Nephron (organoid): ENCODE measurements around the gene SMIM38.
"Not testable (repeated sequence)": the region's sequence is repeated elsewhere in the genome, so short reads cannot be mapped to it uniquely, and the experiment has no call there.

Experiments
- H3K27ac Mint-ChIP-seq, 3 experiments: 2 replicates each; pipeline ENCODE4 v1.8.0; 2020; ENCODE audit warnings: mixed read lengths in 3 of 3, mild to moderate bottlenecking in 2 of 3, moderate library complexity in 1 of 3
- H3K27me3 Mint-ChIP-seq: 2 replicates; pipeline ENCODE4 v1.8.0; 2021; ENCODE audit warnings: low read depth, mild to moderate bottlenecking, moderate library complexity, mixed read lengths
- H3K36me3 Mint-ChIP-seq: 2 replicates; pipeline ENCODE4 v1.8.0; 2020; ENCODE audit warnings: low read depth, mixed read lengths
- H3K4me1 Mint-ChIP-seq: 2 replicates; pipeline ENCODE4 v1.8.0; 2020; ENCODE audit warnings: mixed read lengths
- H3K4me3 Mint-ChIP-seq, 3 experiments: 2 replicates each; pipeline ENCODE4 v1.8.0; 2020; ENCODE audit warnings: mild to moderate bottlenecking in 3 of 3, mixed read lengths in 3 of 3, moderate library complexity in 2 of 3
- H3K9me3 Mint-ChIP-seq: 2 replicates; pipeline ENCODE4 v1.8.0; 2020; ENCODE audit warnings: mixed read lengths
- TF ChIP-seq, protein P1 (sequence below), 3 experiments: fragments of 200-600 bp; sonication (generic); IDR thresholded peaks; one replicate each; pipeline ENCODE4 v1.5.0; 2021; ENCODE audit warnings: antibody characterized with exemption in 3 of 3; ENCODE audit not compliant: unreplicated experiment in 3 of 3

SMIM38 gene

GRCh38 chr11:69133251-69133650, 22.5 kb upstream of the SMIM38 start:
- Mint-ChIP-seq H3K36me3 (peaks cover 4% of the 10 kb centered on the region), H3K9me3 (peaks cover 10% of the 10 kb centered on the region), H3K27ac (no peak overlapping the region), H3K27me3 (peaks cover 4% of the 10 kb centered on the region), H3K4me1 (no peaks in the 10 kb centered on the region), H3K4me3 (no peak overlapping the region)
- TF ChIP-seq, protein P1, sequence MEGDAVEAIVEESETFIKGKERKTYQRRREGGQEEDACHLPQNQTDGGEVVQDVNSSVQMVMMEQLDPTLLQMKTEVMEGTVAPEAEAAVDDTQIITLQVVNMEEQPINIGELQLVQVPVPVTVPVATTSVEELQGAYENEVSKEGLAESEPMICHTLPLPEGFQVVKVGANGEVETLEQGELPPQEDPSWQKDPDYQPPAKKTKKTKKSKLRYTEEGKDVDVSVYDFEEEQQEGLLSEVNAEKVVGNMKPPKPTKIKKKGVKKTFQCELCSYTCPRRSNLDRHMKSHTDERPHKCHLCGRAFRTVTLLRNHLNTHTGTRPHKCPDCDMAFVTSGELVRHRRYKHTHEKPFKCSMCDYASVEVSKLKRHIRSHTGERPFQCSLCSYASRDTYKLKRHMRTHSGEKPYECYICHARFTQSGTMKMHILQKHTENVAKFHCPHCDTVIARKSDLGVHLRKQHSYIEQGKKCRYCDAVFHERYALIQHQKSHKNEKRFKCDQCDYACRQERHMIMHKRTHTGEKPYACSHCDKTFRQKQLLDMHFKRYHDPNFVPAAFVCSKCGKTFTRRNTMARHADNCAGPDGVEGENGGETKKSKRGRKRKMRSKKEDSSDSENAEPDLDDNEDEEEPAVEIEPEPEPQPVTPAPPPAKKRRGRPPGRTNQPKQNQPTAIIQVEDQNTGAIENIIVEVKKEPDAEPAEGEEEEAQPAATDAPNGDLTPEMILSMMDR (IDR thresholded peaks at IDR 0.05; ENCODE audit: unreplicated experiment in 3 of 3): no peak

- not testable (repeated sequence) for H3K27ac Mint-ChIP-seq, H3K27me3 Mint-ChIP-seq, H3K4me1 Mint-ChIP-seq, H3K9me3 Mint-ChIP-seq, H3K4me3 Mint-ChIP-seq, H3K36me3 Mint-ChIP-seq
Measured at GRCh38 chr11:69134182-69134581, 21.6 kb upstream of the SMIM38 start.

DNA sequence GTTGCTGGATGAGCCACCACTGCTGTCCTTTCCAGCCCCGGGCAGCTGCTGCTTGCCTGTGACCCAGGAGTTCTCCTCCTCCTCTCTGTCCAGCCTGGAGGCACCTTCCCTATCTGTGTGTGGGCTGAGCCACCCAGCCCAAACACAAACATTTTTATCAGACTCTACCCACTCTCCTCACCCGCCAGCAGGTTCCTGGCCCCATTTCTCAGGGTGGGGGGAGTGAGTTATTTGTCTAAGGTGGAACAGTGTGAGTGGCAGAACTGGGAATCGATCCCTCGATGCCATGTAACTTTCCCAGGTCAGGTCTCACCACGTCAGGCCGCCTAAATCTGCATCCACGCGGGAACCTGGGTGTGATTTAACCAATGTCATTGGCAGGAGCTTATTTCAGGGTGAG, 20.8 kb upstream of the SMIM38 start:
- Mint-ChIP-seq H3K4me3 (no peak overlapping the region), H3K27me3 (peaks cover 4% of the 10 kb centered on the region), H3K9me3 (peaks cover 9% of the 10 kb centered on the region)

DNA sequence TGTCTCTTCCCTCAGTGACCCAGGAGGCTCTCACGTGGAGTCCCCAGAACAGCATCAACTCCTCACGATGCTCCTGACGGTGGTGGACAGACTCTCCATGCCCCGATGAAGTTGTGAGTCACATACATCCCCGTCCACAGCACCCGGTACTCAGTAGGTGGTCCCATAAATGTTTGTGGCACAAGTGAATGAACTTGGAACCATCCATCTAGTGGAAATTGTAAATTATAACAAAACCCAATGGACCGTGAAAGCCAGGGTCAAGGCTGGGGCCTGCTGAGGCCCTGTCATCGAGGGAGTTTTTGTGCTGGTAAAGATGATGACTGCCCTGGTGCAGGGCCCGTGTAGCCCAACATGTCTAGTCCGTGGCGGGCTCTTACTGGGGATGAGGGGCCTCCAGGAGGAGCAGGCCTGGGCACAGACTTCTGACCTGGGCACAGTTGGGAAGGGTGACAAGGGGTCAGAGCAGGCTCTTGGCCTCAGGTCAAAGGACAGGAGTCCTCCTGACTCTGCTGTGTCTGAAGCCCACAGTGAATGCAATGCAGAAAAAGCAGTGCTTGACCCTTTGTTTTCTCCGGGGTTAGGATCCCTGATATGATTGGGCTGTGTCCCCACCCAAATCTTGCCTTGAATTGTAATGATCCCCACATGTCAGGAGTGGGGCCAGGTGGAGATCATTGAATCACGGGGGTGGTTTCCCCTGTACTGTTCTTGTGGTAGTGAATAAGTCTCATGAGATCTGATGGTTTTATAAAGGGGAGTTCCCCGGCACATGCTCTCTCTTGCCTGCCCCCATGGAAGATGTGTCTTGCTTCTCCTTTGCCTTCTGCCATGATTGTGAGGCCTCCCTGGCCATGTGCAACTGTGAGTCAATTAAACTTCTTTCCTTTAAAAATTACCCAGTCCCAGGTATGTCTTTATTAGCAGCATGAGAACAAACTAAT, 20.0 kb upstream of the SMIM38 start:
- no peaks in the 10 kb centered on the region for H3K4me1 Mint-ChIP-seq
- TF ChIP-seq, protein P1 (IDR thresholded peaks at IDR 0.05; ENCODE audit: unreplicated experiment in 3 of 3): no peak
- peaks cover 10% of the 10 kb centered on the region for H3K9me3 Mint-ChIP-seq
- H3K36me3 Mint-ChIP-seq: peaks cover 4% of the 10 kb centered on the region
- no peak overlapping the region for H3K27ac Mint-ChIP-seq
- no peak overlapping the region for H3K4me3 Mint-ChIP-seq
- H3K27me3 Mint-ChIP-seq: peaks cover 4% of the 10 kb centered on the region

More for the DNA sequence above, 20.8 kb upstream of the SMIM38 start:
- Mint-ChIP-seq H3K27ac (no peak overlapping the region), H3K36me3 (peaks cover 4% of the 10 kb centered on the region), H3K4me1 (no peaks in the 10 kb centered on the region)
- TF ChIP-seq, protein P1 (IDR thresholded peaks at IDR 0.05; ENCODE audit: unreplicated experiment in 3 of 3): no peak

- Mint-ChIP-seq H3K27ac (no peak overlapping the region), H3K27me3 (peaks cover 4% of the 10 kb centered on the region), H3K9me3 (peaks cover 10% of the 10 kb centered on the region), H3K4me1 (no peaks in the 10 kb centered on the region), H3K36me3 (peaks cover 4% of the 10 kb centered on the region), H3K4me3 (no peak overlapping the region)
- TF ChIP-seq, protein P1 (IDR thresholded peaks at IDR 0.05; ENCODE audit: unreplicated experiment in 3 of 3): no peak
Measured at GRCh38 chr11:69136471-69136870, 19.3 kb upstream of the SMIM38 start.

DNA sequence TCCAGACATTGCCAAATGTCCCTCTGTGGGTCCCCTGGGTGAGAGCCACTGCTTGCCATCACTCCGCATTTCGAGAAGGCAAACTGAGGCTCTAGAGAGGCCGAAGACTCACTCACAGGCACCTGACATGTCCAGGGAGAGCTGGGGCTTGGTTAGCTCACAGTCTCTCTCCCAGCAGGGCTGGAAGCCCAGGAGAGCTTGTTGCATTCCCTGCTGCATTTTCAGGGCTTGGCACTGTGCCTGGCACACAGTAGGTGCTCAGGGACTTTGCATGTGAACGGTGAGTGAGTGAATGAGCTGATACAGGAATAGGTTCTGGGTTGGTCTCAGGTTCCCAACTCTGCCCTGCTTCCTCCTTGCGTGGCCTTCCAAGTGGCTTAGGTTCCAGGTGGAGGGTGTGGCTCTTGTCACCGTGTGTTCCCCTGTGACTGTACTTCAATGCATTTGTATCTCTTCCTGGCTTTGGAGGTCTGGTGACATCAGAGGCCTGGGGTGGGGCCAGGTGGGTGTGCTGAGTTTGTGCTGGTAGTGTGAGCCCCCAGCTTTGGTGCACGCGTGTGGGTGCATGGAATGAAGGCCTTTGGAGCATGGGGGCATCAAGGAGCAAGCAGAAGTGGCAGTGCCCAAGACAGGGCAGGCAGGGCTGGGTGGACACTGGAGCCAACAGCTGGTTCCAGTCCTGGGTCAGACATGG, 18.4 kb upstream of the SMIM38 start:
- peaks cover 4% of the 10 kb centered on the region for H3K36me3 Mint-ChIP-seq
- peaks cover 4% of the 10 kb centered on the region for H3K27me3 Mint-ChIP-seq
- no peak overlapping the region for H3K4me3 Mint-ChIP-seq
- TF ChIP-seq, protein P1 (IDR thresholded peaks at IDR 0.05; ENCODE audit: unreplicated experiment in 3 of 3): no peak
- no peaks in the 10 kb centered on the region for H3K4me1 Mint-ChIP-seq
- no peak overlapping the region for H3K27ac Mint-ChIP-seq
- peaks cover 10% of the 10 kb centered on the region for H3K9me3 Mint-ChIP-seq
